T1000 (cell line): ENCODE data around the gene EXOC1L.

ENCODE experiments used
- DNase-seq: peaks from one replicate; lab custom pipeline; 2025; ENCODE audit warnings: mixed read lengths; lab: John Stamatoyannopoulos, UW

Gene EXOC1L, protein sequence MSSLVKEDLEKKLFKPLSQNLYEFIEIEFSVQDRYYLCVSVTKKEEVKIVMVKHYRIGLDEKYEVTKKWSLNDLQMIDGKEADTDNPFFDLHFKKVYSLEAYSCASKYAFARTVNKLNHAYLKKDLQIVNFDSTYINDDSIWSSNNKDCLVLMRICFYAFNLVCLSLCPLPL

DNA sequence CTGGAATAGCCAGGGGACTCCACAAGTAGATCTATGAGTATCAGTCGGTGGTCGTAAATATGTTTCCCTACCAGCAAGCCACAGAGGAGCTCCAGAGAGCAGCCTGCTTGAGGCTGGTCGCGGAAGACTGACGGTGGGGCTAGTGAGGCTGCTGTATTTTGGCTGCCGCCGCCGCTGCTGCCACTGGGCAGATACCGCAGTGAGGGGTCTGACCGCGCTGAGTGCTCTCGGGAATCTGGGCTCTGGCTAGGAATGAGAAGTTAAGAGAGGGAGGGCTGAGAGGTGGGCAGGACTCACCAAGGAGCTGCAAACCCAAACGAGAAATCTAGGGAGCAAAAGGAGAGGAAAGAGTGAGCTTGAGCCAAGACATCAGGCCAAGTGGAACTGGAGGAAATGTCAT lies at the start of gene EXOC1L:
Gene EXOC1L, plus strand, starts transcription at position 157 of the 400 bp plus-strand sequence. Its CDS starts 237 bp downstream, at position 394.
- DNase-seq = no peak

DNA sequence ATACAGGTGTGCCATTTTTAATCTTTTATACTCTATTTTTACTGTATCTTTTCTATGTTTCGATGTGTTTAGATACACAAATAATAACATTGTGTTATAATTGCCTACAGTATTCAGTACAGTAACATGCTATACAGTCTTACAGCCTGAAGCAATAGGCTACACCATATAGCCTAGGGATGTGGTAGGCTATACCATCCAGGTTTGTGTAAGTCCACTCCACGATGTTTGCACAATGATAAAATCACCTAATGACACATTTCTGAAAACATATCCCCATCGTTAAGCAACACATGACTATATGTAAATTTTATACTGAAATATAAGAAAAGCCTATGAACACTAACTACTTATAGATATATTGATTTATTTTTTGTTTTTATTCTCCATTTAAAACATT lies 48.9 kb upstream of the EXOC1L start:
- DNase-seq = no peak

DNA sequence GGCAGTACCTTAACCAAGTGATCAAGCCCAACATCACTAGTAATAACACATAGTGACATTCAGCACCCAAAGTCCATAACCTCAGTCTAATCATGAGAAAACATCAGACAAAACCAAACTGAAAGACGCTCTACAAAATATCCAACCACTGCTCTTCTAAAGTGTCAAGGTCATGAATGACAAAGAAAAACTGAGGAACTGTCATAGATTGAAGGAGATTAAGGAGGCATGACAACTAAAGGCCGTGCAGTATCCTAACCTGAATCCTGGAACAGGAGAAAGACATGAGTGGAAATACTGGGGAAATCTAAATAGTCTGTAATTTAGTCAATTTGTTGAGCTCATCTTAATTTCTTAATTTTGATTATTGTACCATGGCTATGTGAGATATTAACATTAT lies 38.2 kb upstream of the EXOC1L start:
- DNase-seq = no peak

DNA sequence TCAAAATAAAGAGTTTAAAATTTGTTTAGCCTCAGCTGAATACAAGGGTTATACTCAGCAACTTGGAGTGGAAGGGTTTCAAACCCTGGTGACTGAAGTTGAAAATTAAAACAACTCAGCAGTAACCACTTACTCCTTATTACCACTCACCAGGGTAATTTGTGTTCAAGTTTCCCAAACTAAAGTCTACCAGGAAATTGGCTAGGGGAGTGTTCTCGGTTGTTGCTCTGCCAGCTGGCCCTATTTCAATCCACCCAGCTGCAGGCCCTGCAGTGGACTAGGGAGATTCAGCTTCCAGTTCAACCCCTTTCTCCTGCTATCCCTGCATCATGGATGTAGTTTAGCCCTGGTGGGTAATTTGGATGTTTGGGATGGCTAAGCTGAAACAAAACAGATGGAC lies 37.8 kb upstream of the EXOC1L start:
- DNase-seq = no peak

DNA sequence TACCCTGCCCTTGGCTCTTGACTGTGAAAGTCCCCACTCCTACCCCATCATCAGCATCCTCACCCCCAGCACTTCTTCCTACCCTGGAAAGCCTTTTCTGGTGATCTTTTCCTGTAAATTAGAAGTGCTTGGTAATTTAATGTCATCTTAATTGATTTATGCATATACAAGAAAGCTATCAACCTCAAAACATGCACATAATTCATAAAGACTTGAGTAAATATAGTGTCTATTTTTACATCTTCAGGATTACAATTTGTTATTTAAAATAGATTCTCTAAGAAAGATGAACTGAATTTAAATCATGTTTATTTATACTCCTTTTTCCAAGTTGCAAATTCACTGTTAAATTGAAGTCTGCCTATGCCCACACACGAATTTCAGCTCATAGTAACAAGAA lies 36.0 kb upstream of the EXOC1L start:
- DNase-seq = no peak

DNA sequence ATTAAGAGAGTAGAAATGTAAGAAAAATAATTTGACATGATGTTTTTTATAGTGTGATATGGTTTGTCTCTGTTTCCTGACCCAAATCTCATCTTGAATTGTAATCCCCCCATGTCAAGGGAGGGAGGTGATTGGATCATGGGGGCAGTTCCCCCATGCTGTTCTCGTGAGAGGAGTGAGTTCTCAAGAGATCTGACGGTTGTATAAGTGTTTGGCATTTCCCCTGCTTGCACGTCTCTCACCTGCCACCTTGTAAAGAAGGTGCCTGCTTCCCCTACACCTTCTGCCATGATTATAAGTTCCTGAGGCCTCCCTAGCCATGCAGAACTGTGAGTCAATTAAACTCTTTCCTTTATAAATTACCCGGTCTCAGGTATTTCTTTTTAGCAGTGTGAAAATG lies 34.8 kb upstream of the EXOC1L start:
- no peak for DNase-seq

DNA sequence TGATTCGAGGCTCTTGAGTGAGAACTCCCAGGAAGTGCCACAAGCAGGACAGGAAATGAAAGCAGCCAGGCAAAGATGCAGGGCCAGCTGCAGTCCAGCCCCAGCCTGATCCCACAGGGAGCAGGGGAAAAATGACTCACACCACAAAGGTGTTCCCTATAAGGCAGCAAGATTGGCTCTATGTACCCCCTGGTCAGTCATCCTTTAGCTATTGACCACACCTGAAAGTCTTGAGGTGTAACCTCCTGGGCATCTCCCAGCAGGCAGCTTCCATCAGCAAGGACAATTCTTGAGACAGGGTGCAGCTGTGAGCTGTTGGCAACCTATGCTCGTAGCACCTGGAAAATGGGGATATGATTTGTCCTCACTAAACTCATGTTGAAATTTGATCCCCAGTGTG lies 27.9 kb upstream of the EXOC1L start:
- no peak for DNase-seq

DNA sequence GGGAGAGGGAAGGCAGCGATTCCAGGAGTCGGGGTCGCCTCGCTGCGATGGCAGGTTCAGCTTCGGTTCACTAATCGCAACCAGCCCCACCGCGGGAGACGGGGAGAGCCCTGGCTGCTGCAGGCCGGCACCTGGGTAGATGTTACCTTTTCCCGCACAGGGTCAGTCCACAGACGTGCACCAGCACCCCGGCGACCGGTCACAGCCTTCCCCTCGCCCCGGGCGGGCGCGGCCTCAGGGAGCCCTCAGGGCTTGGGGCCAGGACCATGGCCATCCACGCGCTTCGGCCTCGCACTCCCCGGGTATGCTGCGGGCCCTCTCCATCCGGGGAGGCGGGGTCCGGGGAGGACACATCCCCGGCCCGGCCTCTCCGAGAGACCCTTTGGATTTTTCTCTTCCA lies 26.1 kb upstream of the EXOC1L start:
- no peak for DNase-seq

DNA sequence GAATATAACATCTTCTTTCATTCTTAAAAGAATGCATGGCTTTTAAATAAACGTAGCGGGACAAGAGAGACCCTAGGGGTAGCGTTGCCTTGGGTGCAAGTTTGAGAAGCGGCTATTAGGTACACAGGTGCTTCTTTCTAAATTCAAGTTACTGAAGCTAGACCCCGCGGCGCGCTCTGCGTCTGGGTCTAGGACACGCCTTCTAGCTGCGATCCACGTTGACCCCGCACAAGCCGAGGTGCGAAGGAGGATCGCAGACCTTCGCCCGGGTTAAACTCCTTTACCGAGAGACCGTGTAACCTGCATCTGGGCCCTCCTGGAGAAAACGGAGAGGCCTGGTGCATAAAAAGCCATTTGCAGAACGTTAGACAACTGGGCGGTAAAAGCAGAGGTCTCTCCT lies 25.5 kb upstream of the EXOC1L start:
- no peak for DNase-seq

DNA sequence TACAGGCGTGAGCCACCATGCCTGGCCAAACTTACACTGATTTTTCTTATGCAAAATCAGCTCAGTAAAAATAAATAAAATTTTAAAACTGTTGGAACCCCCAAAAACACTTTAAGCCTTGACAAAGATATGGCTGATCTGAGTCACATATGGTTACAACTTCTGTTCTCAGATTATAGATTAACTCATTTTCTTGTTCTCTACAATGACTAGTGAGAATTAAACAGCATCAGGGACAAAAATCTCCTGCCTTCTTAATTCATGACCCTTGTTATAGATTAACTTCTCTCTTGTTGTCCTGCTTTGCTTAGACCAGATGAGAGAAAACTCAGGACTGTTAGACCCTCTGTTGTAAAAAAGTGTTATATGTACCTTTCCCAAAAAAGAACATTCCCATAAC lies 24.2 kb upstream of the EXOC1L start:
- DNase-seq = no peak

DNA sequence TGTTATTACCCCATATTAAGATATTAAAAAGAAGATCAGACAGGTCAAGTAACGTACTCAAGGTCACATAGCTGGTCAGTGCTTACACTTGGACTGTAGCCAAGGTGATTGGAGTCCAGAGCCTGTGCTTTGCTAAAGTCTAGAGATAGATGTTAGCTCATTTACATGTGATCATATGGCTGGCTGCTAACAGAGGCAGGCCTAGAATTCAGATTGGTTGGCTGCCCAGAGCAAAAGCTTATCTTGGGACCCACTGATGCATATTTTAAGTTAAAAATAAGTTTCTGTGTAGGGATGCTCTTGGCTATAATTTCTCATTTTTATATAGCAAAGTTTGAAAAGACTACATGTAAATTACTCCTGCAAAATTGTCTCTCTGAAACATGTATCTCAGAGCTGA lies 18.1 kb upstream of the EXOC1L start:
- no peak for DNase-seq

DNA sequence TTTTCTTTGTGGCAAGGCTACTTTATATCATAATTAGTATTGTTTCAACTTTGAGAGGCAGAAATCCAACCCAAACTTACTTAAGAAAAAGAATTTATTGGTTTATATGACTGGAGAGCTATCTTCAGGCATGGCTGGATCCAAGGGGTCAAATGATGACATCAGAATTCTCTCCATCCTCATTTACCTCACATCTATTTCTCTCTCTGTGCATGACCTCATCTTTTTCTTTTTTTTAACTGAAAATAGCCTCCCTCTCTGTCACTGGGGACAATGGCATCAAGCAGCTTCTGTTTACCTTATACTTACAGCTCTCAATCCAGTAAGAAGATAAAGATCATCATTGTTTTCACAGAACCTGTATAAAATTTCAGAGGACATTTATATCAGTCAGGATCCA lies 12.0 kb upstream of the EXOC1L start:
- DNase-seq = no peak

DNA sequence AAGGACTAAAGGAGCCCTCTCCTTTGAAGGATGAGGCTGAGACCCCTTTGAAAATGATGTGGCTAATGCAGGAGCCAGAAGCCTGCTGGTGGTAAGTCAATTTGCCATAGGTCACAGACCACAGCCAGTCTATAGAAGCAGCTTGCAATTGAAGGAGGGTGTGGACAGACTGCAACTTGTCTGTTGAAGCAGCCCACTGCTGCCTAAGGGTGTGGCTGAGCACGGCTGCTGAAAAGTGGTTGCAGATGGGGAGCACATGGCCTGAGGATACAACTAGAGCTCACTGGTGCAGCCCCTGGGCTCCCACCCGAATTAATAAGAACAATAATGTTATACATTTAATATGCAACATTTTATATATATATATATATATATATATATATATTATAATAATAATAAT lies 11.4 kb upstream of the EXOC1L start:
- DNase-seq = no peak

DNA sequence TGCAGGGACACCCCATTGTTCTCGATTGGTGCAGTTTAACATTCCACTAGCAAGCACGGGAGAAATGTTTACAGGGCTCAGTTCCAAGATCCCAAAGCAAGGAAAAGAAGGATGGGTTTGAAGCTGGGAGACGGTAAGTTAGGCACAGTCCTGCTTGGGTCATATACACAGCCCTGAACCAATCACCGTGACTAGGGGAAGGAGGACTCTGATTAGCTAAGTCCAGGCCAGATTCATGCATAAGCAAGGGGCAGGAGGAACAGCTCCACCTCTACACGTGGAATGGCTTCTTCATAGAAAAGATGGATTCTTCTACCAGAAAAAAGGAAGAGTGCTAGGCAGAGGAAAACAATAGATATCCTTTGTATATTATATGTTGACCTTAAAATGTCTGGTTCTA lies 11.0 kb upstream of the EXOC1L start:
- DNase-seq = no peak

DNA sequence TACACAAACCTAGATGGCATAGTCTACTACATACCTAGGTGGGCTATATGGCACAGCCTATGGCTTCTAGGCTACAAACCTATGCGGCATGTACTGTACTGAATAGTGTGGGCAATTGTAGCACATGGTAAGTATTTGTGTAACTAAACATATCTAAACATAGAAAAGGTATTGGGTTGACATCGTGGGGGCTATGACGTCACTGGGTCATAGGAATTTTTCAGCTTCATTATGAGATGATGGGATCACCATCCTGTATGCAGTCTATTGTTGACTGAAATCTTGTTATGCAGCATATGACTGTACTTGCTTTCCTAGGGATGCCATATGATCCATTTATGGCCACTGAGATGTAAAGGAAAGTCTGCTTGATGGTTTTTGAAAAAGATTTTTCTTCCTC lies 1.9 kb upstream of the EXOC1L start:
- no peak for DNase-seq

DNA sequence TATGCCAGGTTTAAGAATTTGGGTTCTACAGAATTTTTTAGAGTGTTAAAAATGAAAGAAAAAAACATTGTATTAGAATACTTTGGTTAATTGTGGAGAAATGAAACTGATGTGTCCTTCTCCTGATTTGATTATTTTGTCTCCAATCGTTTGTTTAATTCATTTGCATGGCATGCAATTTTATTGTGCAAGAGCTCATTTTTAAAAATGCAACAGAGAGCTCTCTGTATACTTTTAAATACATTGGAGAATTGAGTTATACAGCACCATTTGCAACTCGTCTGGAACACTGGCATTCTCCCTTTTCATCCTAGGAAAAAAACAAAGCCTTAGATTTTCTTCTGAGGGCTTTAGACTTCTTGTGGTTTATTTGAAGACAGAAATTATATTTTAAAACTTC lies 689 bp downstream of the EXOC1L start:
- DNase-seq = no peak

DNA sequence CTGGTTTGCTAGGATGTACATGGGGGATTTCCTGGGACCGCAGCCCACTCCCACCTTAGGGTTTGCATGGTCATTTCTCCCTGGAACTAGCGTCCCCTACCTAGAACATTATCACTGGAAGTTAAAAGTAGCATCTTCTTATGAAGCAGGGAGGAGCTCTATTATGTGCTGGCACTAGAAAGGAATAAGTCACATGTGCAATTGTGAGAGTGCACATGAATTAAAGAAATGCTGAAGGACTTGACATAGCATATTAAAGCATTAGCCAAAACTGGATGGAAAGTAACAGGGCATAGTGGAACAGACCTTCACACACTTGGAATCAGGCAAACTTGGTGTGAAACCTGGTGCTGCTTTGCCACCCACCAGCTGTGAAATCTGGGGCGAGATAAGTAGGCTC lies 2.7 kb downstream of the EXOC1L start:
- no peak for DNase-seq

DNA sequence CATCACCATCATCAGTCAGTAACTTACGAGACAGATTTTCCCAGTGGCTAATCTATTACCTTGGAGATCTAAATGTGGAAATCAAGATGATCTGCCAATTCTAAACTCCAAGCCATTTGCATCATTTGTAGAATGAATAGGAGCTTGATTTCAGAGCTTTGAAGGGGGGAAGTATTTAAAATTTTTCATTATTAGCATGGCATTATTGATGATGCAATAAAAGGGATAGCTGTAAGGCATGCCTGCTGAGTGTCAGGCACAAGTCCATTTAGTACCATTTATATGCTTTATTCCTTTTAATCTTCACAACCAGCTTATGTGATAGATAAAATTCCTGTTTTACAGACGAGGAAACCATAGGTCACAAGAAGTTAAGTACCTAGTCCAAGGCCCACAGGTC lies 5.3 kb downstream of the EXOC1L start:
- DNase-seq = no peak

DNA sequence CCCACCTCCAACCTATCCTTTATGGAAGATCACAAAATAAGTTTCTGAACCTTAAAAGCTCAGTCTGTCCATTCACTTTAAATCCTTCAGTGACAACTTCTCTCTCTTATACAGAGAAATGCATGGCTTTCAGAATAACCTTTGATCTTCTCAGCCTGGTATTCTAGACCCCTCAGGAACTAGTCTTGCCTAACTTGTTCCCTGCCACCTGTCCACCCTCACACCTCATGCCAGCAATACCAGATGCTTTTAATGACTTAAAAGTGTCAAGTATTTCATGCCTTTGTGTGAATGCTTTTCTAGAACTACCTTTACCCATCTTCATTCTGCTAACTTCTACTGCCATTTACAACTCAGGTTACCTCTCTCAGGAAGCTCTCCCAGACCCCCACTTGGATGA lies 7.4 kb downstream of the EXOC1L start:
- DNase-seq = no peak

DNA sequence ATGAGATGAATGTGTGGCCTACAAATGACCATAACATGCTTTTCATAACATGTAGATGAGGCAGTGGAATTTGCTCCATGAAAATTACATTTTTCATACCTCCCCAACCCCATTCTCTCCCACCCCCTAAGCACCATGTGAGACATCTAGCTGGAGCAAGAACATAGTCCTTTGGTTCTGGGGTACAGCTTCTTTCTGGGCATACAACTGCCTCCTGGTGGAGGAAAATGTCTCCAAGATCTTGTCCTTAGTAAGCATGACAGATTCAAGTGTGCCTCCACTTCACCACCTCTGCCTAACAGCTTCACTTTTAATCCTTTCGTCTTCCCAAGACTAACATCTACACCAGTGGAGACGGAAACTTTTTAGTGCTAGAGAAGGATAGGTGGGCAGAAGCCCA lies 8.0 kb downstream of the EXOC1L start:
- DNase-seq = no peak

DNA sequence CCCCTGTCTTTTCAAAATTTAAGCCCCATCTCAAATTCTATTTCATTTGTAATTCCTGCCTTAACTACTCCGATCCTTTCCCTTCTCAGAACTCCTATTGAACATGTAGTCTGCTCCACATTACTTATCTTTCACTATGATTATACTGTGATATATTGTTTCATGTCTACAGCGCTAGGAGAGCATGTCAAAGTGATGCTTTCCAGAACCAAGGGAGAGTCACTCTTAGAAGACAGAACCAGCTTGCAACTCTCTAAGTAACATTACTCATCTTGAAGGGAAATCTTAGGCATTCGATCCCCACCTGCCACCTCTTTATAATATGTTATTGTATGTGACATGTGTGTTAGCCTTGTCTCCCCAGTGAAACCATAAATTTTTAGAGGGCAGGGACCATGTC lies 10.5 kb downstream of the EXOC1L start:
- no peak for DNase-seq

DNA sequence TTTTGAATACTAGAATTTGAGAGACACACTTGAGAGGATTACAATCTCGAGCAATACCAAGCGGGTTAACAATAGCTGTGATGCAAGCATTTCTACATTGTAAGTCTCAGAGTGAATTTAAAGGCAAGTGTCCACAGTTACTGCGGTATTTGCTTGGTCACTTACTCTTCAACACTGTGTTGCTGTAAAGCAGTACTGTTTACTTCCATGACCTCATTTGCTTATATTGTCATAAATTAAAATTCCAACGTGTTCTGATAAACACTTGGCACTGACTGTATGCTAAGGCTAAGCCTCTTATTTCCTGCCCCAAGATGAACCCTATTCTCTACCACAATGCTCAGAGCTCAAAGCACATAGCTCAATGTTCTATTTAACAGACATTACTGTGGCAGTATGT lies 11.1 kb downstream of the EXOC1L start:
- no peak for DNase-seq

DNA sequence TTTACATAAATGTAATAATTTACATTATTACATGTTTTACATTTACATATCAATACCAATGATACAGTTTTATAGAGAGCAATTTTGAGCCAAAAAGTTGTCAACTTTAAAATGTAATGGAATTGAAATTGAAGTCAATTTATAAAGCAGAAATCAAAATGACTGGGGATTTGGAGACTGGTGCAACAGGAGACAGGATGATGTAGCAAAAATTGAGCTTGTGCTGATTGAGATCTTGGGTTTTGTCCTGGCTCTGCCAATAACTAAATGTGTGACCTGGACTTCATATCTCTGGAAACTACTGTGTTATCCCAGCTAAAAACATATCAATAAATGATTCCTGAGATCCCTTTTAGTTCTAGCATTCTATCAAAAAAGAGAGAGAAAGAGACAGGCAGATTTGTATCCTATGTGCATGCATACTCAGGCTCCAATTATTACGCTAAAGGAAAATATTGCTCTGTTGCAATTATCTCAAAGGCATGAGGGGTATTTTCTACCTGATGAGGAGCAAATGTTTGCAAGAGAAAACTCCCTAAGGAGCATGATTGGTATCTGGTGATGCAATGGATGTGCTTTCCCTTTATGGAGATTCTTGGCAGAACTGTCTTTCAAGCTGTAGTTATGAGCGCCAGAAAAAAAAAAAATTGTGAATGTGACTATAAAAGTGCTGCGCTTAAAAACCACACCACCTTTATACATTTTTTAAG lies 14.7 kb downstream of the EXOC1L start:
- DNase-seq = no peak

DNA sequence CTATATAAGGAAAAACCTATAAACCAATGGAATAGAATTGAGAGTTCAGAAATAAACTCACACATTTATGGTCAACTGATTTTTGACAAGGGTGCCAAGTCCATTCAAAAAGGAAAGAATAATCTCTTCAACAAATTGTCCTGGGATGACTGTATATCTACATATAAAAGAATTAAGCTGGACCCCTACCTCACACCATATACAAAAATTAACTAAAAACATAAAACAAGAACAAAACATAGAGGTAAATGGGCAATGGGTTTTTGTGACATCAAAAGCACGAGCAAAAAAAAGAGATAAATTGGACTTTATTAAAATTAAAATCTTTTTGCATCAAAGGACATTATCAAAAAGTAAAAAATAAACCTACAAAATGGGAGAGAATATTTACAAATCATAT lies 18.3 kb downstream of the EXOC1L start:
- no peak for DNase-seq
